Kidney (tissue), 14 donors: ENCODE measurements around the gene UBXN6. TPM values are rescaled to one million over a fixed set of nuclear protein-coding genes. Genes with fewer than 3 reads are reported as not detected.

Source experiments
- DNase-seq, 5 donors: peaks; one replicate each; pipeline ENCODE4 v3.0.0-alpha.2; 2013 to 2020
- FAIRE-seq: peaks from 2 replicates; lab custom pipeline; 2012; peaks lifted over from hg19 to GRCh38; lab: Jason Lieb, UNC
- H3K27ac ChIP-seq, 2 donors: one replicate each; pipeline ENCODE4 v1.7.0; 2013; ENCODE audit warnings: low read depth in 2 of 2, low read length in 2 of 2, inconsistent platforms in 1 of 2
- H3K27me3 ChIP-seq: one replicate; pipeline ENCODE4 v1.7.1; 2013; ENCODE audit warnings: low read length, inconsistent platforms; ENCODE audit not compliant: control insufficient read depth, insufficient read depth
- H3K36me3 ChIP-seq, 3 donors: one replicate each; pipeline versions ENCODE4 v1.7.0 to v1.7.1; 2013; ENCODE audit warnings: low read length in 3 of 3, control low read depth in 1 of 3, inconsistent platforms in 1 of 3; ENCODE audit not compliant: insufficient read depth in 3 of 3, control insufficient read depth in 2 of 3
- H3K4me1 ChIP-seq, 3 donors: one replicate each; pipeline versions ENCODE4 v1.7.0 to v1.7.1; 2013; ENCODE audit warnings: low read length in 3 of 3, inconsistent platforms in 1 of 3, low read depth in 1 of 3; ENCODE audit not compliant: control insufficient read depth in 2 of 3, insufficient read depth in 2 of 3
- H3K4me3 ChIP-seq, 3 donors: one replicate each; pipeline versions ENCODE4 v1.7.0 to v1.8.1; 2013; ENCODE audit warnings: low read length in 3 of 3, control low read depth in 1 of 3, inconsistent platforms in 1 of 3
- H3K9ac ChIP-seq, 3 donors: one replicate each; pipeline versions ENCODE4 v1.7.0 to v1.7.1; 2013; ENCODE audit warnings: low read length in 3 of 3, control low read depth in 1 of 3, inconsistent platforms in 1 of 3
- H3K9me3 ChIP-seq, 3 donors: one replicate each; pipeline versions ENCODE4 v1.7.0 to v1.7.1; 2013; ENCODE audit warnings: low read length in 3 of 3, control low read depth in 1 of 3, inconsistent platforms in 1 of 3; ENCODE audit not compliant: control insufficient read depth in 2 of 3, insufficient read depth in 1 of 3
- intact Hi-C: fragments of 100-400 bp; cut with DNase I; formaldehyde crosslinking; loops from one replicate; pipeline ENCODE4 v1.11.1; 2022
- polyA plus RNA-seq: library from polyadenylated mRNA; stranded (reverse); fragments of 350-450 nt; fragmentation: Illumina TruSeq; extraction: RNeasy Lipid Tissue Mini Kit (QIAGEN cat#74804); gene quantifications from one replicate; pipeline ENCODE4 v1.2.3, GENCODE V29; 2014; ENCODE audit warnings: low read depth, low replicate concordance; ENCODE audit not compliant: insufficient read depth
- total RNA-seq: library from RNA; stranded (reverse); fragmentation: NEBNext Ultra II Directional; extraction: Animal tissue kit (Norgen Biotek cat#: 25700); gene quantifications from one replicate; pipeline ENCODE4 v1.2.1, GENCODE V29; 2021
- TF ChIP-seq, protein P1 (sequence below): IDR thresholded peaks from 3 replicates; pipeline ENCODE4 v1.5.1; 2012; ENCODE audit warnings: mild to moderate bottlenecking, moderate library complexity, borderline replicate concordance; ENCODE audit not compliant: insufficient read depth; ENCODE audit errors: extremely low read depth
- donor health status: control.
- donor health status: control.
- donor health status: control.
- donor health status: control.
- donor health status: control.
- donor health status: DM: yes; HTN: yes; CAD: no.
- donor health status: Normal renal cell carcinoma (clear cell type).

Gene UBXN6
- total and polyA plus RNA-seq, 2 donors from 2014 or later, result 110 to 177 TPM

DNA sequence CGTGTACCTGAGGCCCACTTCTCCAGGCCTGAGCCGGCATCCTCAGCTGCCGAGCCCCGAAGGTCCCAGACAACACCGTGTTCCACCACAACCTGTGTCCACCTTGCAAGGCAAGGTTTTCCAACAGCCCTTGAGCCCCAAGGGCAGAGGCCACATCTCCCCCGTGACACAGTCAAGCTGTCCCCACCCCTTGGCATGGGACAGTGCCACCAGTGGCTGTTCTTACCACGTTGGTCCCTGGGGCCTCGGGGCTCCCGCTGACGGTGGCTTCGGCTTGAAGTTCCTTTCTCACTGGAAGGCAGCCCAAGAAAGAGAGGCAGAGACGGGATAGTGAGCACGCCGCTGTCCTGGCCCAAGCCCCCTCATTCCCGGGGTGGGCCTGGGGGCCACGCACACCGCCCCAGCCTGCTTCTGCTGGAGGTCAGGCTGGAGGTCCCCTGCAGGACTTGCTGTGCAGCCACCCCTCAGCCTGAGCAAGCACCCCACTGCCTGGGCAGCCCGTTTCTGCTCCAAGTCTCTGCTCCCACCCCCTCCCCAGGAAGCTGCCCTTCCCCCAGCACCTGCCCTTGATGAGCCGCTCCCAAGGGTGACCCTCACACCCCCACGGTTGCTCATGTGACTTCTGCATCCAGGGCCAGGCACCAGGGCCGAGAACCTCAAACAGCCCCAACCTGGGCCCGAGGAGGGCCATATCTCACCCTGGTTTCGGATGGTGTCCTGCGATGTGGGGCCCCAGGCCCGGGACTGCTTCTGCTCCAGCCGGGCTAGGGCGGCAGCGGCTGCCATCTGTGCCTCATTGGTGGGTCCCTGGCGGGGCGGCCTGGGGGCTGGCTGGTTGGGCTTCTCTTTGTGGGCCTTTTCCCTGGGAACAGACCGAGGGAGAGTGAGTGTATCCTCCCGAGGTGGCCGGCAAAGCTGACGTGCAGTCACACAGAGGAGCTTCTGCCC lies 4.1 kb downstream of the UBXN6 start:
- Histone ChIP-seq H3K9me3 (no peaks in the 10 kb centered on the region), H3K27me3 (no peaks in the 10 kb centered on the region), H3K36me3 (peaks cover 3 to 30% (median 20%) of the 10 kb centered on the region in 3 donors), H3K4me3 (no peak overlapping the region), H3K4me1 (peaks cover 0 to 18% (median 7%) of the 10 kb centered on the region in 3 donors), H3K27ac (no peak overlapping the region), H3K9ac (no peak overlapping the region)
- intact Hi-C loops, result no loop called here
- TF ChIP-seq, protein P1, sequence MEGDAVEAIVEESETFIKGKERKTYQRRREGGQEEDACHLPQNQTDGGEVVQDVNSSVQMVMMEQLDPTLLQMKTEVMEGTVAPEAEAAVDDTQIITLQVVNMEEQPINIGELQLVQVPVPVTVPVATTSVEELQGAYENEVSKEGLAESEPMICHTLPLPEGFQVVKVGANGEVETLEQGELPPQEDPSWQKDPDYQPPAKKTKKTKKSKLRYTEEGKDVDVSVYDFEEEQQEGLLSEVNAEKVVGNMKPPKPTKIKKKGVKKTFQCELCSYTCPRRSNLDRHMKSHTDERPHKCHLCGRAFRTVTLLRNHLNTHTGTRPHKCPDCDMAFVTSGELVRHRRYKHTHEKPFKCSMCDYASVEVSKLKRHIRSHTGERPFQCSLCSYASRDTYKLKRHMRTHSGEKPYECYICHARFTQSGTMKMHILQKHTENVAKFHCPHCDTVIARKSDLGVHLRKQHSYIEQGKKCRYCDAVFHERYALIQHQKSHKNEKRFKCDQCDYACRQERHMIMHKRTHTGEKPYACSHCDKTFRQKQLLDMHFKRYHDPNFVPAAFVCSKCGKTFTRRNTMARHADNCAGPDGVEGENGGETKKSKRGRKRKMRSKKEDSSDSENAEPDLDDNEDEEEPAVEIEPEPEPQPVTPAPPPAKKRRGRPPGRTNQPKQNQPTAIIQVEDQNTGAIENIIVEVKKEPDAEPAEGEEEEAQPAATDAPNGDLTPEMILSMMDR, result no peak
- peak in 1 of 5 donors; percentile 52 for DNase-seq
- FAIRE-seq, result no peak

DNA sequence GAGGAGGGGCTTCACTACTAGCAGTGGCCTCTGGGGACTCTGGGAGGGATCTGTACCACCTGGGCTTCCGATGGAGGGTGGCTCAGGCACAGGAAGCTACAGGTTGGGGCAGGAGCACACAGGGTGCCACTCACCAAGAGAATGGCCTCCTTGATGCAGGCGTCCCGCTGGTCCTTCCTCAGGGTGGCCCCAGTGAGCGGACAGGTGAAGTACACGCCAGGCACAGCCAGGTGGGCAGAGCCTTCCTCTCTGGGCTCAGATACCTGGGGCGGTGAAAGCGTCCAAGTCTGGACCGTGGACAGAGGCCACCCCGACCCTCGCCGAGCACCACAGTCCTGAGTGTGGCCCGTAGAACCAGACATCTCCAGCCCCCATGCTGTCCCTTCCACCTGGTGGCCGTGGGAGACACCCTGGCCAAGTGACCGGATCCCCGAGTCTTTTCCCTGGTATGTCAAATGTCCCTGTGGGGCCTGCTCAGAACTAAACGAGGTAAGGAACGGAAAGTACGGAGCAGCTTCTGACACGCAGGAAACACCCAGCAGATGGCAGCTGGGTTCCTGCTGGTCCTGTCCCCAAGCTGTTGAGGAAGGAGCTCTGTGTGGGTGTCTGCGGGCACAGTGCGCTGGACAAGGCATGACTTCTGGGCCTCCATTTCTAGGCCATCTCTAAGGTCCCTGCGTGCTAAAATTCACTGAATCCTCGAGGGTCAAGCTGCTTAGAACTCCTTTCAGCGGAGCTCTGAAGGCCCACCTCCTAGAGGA lies 5.2 kb downstream of the UBXN6 start:
- no peak overlapping the region for H3K27ac ChIP-seq
- no peaks in the 10 kb centered on the region for H3K27me3 ChIP-seq
- FAIRE-seq, result no peak
- H3K9ac ChIP-seq, result no peak overlapping the region
- H3K4me3 ChIP-seq, result no peak overlapping the region
- TF ChIP-seq, protein P1, result no peak
- H3K4me1 ChIP-seq, result peaks cover 0 to 18% (median 7%) of the 10 kb centered on the region in 3 donors
- intact Hi-C loops, result no loop called here
- H3K9me3 ChIP-seq, result no peaks in the 10 kb centered on the region
- DNase-seq, result no peak
- peaks cover 3 to 34% (median 21%) of the 10 kb centered on the region in 3 donors for H3K36me3 ChIP-seq

DNA sequence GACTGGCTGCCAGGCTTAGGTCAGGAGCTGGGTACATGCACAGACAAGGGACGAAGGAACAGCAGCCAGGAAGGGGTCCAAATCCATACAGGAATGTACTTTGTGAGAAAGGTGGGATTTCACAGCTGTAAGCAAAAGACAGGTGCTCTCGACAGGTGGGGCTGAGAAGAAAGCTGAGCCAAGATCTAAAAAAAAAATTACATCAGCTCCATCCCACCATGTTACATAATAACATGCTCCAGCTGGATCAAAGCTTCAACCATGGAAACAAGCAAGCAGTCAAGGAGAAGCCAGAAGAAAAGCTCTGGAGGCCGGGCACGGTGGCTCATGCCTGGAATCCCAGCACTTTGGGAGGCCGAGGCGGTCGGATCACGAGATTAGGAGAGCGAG lies 8.0 kb downstream of the UBXN6 start:
- Histone ChIP-seq H3K36me3 (peaks cover 3 to 56% (median 25%) of the 10 kb centered on the region in 3 donors), H3K4me3 (no peak overlapping the region), H3K27ac (no peak overlapping the region), H3K9ac (no peak overlapping the region), H3K27me3 (no peaks in the 10 kb centered on the region), H3K9me3 (no peaks in the 10 kb centered on the region), H3K4me1 (no peaks in the 10 kb centered on the region)
- FAIRE-seq (no peak), DNase-seq (no peak)
- intact Hi-C loops, result no loop called here
- TF ChIP-seq, protein P1, result no peak
